Activated T-helper 9 cell treated with anti-CD3 and anti-CD28 coated beads, Interleukin-2, amount 50 U/mL, for 16 hours (primary cell): ENCODE results near the gene NPHP4.

ENCODE experiments used
- DNase-seq: peaks from one replicate; pipeline ENCODE4 v3.0.0-alpha.2; 2020; ENCODE audit warnings: low read depth

NPHP4 gene

DNA sequence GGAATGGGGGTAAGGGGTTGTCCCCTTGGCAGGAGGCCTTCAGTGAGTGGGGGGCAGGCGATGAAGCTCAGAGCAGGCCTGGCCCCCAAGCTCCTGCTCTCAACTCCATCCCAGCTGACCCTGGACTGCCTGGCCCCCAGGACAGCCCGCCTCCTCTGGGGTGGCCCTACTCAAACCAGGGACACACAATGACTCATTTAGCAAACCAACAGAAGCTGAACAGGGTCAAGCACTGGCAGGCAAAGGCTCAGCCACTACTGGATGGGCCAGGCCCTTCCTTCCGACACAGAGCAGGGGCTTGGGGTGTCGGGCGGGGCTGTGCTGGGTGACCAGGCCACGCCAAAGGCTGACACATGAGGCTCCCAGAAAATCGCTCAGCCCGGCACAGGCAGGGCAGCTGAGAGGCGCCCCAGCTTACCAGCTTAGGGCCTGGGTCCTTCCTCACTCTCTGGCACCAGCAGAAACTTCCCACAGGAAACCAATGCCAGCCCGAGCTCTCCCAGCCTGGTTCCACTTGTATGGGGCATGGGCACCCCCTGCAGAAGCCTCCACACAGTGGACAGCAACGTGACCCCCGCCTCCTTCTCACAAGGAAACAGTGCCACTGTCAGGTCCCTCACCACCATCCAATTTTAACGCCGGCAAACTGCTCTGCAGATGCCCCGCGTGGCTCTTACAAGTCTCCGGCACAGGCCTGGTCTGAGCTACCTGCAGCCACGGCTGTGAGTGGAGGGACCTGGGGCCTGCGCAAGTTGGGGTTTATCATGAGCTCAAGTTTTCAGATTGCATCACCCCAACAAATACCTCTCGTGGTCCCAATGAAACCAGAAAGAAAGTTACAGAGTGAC, 114.3 kb downstream of the NPHP4 start:
- DNase-seq, result no peak

DNA sequence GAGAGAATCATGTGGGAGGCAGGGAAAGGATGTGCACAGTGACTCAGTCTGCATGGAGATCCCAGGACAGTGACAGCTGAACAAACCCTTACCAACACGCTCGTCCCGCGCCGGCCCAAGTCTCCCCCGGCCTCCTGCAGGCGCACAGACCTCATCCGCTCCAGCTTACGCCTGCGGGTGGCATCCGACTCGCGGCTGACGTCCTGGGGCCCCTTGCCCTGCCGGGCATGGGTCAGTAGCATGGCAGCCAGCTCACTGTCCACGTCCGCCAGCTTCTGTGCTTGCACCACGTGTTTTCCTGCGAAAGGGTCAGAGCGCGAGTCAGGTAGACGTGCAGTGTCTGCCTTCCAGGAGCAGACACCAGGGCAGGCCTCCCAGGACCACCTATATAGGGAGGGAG, 115.2 kb downstream of the NPHP4 start:
- no peak for DNase-seq

DNA sequence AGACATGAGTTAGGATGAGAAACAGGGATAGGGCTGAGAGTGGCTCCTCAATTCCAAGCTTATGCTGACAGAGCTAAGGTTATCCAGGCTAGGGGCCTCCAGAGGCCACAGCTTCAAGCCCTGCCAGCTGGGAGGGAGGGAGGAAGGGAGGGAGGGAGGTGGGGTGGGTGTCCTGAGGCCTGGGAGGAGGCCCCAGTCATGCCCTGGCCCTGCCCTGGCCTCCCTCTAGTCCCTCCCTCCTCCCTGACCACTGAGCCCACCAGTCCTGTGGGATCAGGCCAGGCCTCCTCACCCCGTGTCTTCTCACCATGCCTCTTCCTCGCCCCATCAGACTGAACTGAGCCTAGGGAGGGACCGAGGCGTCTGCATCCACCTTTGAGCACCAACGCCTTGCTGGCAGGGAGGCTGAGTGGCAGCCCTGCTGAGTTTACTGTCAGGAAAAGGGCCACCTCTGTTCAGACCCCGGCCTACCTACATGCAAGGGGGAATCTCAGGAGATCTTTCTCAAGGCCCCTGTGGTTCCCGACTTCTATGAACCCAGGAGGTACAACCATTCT, 116.1 kb downstream of the NPHP4 start:
- no peak for DNase-seq

DNA sequence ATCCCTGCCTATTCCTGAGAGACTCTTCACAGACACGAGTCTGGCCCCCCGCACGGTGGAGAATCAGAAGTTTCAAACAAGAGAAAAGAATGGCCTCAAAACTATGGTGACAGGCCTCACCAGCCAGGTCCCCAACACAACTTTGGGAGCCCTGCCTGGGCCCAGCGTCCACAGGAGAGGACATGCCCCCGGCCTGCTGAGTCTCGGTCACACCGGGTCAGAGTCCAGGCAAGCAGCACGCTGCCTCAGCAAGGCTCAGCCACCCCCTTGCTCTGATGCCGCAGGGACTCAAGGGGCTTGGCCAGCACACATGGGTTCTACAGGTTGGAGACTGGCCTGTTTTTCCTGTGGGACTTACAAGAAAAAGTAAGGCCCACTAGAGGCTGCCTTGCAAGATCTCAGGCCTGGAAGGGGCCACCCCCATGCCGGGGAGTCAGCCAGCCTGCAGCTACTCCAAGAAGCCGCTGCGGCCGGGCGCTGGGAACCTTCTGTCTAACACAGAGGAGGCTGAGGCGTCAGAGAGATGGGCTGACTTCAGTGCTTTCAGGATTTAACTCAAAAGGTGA, 116.8 kb downstream of the NPHP4 start:
- no peak for DNase-seq

DNA sequence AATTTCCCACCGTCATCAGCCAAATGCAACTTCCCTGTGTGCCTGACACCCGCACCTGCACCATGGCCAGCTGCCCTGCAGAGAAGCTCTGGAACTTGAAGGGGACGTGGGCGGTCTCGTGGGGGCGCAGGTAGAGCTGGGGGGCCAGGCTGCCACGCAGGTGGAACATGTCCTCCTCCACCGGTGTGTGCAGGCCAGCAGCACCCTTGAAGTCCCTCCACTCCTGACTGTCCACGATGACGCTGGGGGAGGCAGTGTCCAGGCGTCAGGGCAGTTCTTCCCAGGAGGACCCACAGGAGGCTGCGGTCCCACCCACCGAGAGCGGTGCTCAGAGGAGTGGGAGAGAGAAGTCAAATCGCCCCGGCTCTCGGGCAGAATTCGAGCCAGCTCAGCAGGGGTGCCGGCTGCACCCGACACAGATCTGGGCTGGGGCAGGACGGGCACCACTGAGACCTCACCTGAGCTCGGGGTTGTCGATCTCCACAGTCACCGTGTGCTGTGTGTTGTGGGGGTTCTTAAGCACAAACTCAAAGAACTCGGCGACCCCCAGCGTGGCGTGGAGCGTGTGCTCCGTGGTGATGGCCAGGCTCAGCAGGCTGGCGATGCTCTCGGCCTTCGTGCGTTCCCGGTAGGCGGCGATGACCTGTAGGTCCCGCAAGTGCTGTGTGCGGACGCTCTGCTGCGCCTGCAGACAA, 117.7 kb downstream of the NPHP4 start:
- DNase-seq, result no peak

DNA sequence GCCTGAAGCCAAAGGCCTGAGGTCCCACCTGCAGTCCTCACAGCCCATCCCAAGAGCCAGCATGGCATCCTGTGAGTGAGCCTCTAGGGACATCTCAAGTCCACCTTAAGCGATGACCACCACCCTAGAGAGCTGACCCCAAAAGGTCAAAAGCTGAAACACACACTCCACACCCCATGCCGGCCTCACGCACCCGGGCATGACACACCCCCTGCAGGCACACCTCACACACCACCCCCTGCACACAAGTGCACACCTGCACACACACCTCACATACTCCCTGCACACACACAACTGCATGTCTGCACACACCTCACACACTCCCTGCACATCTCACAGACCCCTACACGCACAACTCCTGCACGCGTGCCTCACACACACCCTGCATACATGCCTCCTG, 118.7 kb downstream of the NPHP4 start:
- DNase-seq, result no peak

DNA sequence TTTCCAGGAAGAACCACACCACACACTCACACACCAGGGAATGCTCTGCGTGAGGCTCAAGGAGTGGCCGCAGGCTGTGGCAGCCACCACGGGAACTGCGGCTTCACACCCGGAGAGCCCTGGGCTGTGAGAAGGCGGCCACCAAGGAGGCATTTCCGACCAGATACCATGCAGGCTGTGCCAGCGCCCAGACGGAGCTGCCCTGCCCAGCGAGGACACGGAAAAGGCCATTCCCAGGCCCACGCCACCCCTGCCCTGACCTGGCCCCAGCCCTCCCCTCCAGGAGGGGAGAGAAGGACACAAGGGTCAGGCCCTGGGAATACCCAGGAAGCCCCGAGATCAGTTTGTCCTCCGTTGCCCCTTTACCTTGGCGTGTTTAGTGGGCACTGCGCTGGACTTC, 119.3 kb downstream of the NPHP4 start:
- DNase-seq, result no peak

DNA sequence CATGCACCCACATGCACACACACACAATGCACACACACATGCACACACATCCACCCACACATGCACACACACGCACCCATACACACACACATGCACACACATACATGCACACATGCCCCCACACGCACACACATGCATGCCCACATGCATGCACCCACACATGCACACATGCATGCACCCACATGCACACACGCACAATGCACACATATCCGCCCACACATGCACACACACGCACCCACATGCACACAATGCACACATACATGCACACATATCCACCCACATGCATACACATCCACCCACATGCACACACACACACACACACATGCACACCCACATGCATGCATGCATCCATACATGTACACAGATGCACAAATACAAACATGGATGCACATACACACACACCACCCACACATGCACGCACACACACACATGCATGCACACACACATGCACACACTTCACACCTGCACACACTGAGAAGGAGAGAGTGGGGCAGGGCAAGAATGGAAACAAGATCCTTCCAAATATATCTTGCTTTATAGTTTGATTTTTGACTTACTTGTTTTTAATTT, 123.2 kb downstream of the NPHP4 start:
- DNase-seq, result no peak

DNA sequence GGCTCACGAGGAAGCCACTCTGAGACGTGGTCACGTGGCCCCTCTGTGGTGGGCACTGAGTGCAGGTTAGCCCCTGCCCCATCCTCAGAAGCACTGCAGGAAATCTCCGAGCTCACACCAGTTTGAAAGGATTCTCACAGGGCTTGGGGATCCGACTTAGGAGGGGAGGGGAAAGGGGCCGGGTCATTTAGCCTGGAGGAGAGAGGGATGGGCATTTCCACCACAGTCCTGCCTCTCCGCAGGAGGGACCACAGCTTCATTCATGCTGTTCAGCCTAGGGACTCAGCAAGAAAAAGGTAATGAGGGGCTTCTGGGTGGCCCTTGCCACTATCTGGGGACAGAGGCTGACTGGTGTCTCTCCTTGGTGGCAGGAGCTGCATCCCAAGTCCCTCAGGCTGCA, 126.5 kb downstream of the NPHP4 start:
- DNase-seq, result no peak

DNA sequence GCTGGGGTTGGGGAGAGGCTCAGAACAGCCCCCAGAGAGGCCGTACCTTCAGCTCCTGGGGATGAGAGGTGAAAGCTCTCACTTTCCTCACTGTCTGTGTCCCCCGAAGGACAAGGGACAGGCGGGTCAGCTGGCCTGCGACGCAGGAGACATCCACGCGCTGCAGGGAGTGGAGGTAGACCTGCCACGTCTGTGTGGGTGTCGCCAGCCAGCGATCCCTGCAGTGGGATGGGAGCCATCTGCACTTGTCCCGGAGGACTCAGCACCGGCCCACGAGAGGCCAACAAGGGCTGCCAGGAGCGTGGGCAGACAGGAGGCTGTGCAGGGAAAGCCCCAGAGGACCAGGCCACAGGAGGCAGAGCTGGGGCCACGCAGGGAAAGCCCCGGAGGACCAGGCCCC, 127.2 kb downstream of the NPHP4 start:
- no peak for DNase-seq

DNA sequence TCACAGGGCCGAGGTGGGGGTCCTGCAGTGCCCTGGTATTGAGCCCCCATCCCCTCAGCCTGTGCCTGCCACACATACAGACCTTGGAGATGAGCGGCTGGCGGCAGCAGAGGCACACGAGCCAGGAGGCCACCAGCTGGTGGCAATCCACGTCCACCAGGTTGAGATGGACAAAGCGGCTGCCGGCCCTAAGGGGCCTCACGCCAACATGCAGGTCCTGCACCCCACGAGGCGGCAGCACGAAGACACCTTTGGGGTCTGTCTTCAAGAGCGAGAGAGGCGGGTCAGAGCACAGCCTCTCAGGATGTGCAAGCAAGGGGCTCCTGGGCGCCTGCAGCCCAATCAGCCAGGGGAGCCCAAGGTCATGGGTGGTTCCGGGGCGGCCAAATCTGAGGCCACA, 128.0 kb downstream of the NPHP4 start:
- DNase-seq, result no peak

DNA sequence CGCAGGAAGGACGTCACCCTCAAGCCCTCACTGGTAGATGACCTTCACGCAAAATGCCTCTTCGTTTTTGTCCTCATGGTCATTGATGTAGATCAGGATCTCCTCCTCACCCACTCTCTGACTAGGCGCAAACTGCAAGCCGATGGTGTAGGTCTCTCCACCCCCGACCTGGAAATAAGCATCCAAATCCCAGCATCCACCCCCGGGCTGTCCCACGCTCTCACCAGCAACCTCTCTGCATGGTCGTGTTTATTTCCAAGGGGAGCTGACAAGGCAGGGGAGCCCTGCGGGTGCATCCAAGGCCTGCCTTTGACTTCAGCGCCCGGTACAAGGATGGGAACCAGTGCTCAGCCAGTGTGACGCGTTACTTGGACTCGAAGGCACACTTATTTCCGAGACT, 129.0 kb downstream of the NPHP4 start:
- no peak for DNase-seq

DNA sequence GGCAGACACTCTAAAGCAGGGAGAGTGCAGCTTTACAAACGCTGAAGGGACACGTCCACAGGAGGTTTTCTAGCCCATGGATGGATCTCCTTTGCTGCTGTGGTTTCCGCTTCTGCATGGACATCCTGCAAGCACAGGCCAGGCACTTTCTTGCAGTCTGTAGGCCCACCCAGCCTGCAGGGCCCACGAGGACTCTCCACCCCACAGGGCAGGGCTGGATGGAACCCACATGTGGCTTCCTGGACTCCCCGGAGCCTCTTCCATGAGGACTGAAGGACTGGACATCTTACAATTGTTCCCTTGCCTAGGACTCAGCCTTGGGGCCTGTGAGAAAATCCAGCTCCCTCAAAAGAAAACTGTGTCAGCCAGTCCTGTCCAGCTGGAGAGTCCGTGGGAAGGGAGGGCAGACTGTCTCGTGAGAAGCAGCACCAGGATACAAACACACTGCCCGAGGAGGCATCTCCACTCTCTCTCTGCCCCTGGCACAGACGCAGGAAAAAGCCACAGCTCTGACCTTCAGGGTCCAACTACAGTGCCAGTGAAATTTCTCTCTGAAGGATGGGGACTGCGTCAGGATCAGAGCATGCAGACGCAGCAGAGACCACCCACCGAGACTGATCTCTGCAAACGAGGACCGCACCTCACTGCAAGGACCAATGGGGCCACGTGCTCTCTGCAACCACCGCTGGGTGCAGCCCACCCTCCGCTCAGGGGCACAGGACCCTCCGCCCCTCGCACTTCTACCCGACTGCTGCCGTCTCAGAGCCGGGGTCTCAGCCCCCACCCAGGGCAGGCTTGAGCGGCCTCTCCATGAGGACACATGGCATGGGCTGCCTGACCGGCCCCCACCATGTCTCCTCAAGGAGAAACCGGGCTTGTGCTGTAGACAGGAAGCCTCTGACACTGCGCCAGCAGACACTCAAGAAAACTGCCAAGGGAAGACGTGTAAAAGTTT, 130.1 kb downstream of the NPHP4 start:
- no peak for DNase-seq

DNA sequence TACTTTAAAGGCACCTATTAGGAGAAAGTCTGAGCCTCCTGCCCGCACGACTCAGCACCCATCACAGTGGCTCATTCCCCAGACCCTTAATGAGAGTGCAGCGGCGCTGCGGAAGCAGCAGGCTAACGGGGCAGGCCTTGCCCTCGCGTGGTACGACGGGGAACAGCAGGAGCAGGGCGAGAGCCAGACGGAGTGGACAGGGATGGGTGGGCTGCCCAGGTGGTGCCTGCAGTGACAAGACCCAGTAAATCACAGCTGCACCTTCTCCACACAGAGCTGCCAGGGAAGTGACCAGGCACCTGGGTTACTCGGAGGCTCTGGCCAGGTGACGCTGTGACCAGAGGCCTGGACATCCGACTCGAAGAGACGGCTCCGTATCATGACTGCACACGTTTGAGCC, 131.9 kb downstream of the NPHP4 start:
- DNase-seq, result no peak

DNA sequence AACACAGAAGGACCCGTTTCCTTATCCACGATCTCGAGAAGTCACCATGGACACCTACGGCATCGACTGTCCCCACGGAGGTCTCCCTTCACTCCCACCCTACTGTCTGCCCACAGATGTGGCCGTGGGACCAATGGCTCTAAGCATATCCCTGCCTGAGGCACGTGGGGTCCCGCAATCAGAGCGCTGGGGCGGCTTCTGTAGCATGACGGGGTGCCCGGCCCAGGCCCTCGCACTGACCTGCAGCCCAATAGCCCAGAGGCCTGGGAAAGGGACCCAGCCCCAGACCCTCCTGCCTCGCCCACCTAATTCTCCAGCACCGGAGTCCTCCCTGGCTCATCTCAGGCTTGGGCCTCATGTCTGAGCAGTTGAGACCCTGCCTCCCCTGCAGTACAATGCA, 132.5 kb downstream of the NPHP4 start:
- DNase-seq, result no peak

DNA sequence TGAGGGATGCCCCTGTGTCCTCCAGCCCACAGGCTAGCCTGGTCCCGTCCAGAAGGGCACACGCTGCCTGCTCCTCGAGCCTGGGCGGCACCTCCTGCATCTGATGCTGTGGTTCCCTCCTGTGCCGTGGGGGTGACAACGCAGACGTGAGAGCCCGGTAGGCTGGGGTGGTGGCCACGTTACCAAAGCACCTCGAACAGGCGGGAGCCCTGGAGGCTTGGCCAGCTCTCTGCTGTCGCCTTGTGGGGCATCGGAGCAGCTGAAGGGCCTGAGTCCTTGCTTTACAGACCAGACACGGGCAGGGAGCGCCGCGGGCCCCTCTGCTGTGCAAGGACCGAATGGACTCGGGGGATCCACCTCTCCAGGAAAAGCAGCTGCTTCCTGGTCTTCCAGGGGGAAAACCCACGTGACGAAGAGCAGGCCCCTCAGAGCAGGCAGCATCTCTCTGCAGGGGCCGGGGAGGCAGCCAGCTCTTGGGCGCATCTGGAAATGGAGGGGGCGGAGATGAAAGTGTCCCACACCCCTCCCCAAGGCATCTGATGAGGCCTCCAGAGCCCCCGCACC, 133.3 kb downstream of the NPHP4 start:
- DNase-seq, result no peak

DNA sequence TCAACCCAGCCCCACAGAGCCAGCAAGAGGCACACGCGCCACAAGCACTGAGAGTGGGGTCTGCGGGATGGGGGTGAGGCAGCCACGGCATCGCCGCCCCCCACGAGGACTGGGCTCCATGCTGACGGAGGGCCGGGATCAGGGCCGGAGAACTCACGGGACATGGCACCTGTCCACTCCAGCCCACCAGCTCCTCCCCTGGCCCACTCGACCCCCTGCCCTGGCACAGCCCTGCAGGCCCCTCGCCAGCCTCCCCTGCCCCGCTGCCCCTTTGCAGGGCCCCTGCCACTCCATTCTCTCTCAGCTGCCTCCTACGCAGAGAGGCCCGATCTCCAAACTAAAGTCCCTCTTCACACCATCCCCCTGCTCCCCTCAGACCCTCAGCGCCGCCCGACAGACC, 134.0 kb downstream of the NPHP4 start:
- no peak for DNase-seq

DNA sequence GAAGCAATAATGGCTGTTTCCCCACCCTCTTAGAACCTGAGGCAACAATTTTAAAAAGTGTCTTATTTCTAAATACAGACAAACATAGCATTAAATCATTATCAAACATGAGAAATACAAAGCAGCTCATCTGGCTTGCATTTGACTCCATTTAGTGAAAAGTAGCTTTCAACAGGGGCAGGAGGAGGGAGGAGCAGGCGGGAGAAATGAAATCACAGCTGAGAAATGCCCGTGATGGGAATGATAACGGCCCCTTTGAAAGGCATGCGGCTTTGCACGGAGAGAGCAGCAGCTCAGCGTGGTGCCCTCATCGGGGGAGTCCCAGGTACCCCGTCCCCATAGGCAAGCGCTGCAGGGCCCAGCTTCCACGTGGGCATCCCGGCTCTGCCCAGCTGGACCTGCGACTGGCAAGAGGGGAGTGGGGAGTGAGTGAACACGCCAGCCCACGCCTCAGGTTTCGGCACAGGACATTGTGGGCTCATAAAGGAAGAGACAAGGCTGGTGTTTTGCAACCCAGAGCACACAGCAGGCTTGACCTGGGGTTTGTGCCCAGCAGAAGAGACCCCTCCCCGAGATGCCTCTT, 134.6 kb downstream of the NPHP4 start:
- no peak for DNase-seq

DNA sequence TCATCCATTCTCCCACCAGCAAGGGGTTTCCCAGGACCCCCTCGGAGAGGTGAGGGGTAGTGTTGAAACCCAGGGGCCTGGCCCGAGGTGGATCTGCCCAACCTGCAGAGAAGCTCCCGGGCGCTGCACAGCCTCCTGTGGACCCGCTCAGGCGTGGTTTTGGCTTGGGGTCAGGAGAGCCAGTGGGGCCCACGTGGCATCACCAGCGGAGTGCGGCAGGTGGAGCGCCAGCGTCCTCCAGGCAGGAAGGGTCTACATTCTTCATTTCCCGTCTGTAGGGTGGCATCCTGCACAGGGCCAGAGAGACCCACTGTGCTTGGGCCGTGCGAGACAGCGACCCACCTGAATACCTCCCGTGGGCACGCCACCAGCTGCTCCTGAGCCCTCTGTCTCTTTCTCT, 135.2 kb downstream of the NPHP4 start:
- DNase-seq, result no peak

DNA sequence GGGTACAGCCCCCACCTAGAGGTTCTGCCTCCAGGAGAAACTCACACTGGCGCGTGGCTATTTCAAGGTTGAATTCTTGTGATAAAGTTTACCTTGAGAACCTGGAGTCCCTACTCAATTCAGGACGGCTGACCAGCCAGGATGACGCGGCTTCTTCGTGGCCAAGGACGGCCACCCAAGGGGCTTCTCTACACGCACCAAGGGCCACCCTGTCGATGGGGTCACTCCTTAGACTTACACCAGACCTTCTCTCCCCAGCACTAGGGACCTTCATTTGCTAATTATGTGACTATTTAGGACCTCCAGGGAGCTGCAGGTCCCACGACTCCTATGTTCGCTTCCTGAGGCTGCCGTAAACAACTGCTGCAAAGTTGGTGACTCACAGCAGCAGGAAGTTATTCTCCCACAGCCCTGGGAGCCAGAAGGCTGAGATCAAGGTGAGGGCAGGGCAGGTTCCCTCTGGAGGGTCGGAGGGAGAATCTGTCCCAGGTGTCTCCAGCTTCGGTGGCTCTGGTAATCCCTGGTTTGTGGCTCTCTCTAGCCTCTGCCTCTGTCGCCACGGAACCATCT, 135.9 kb downstream of the NPHP4 start:
- DNase-seq, result no peak
